Measurements from ENCODE around the gene MYOF. TPM values are rescaled to one million over a fixed set of nuclear protein-coding genes. Genes with fewer than 3 reads are reported as not detected.

Gene MYOF
- total RNA-seq, 4 donors from 2014 or later: 4.1 to 10.3 (median 6.3) TPM

- no peak overlapping the region for H3K4me3 ChIP-seq
- in situ Hi-C loops (cut with MboI; ENCODE audit: low sequenced_read_pairs in 4 of 4): loop anchor here in 1 of 4 donors (25.0 kb wide), 1 partner anchor 302 kb away; no protein-coding TSS in a partner anchor
- H3K4me1 ChIP-seq: no peaks in the 10 kb centered on the region
- H3K27me3 ChIP-seq: no peaks in the 10 kb centered on the region
- no peak overlapping the region for H3K27ac ChIP-seq
- ATAC-seq (no peak), DNase-seq (no peak)
- no peaks in the 10 kb centered on the region for H3K9me3 ChIP-seq
- intact Hi-C loops (cut with DNase I; ENCODE audit: low total_unique reads): no loop called here
- TF ChIP-seq, protein P1, sequence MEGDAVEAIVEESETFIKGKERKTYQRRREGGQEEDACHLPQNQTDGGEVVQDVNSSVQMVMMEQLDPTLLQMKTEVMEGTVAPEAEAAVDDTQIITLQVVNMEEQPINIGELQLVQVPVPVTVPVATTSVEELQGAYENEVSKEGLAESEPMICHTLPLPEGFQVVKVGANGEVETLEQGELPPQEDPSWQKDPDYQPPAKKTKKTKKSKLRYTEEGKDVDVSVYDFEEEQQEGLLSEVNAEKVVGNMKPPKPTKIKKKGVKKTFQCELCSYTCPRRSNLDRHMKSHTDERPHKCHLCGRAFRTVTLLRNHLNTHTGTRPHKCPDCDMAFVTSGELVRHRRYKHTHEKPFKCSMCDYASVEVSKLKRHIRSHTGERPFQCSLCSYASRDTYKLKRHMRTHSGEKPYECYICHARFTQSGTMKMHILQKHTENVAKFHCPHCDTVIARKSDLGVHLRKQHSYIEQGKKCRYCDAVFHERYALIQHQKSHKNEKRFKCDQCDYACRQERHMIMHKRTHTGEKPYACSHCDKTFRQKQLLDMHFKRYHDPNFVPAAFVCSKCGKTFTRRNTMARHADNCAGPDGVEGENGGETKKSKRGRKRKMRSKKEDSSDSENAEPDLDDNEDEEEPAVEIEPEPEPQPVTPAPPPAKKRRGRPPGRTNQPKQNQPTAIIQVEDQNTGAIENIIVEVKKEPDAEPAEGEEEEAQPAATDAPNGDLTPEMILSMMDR (IDR thresholded peaks at IDR 0.05 in 4 of 5, conservative IDR thresholded peaks at IDR 0.05 in 1 of 5): no peak
- TF ChIP-seq POLR2A (IDR thresholded peaks at IDR 0.05): no peak
- no peaks in the 10 kb centered on the region for H3K36me3 ChIP-seq
Measured at GRCh38 chr10:93385345-93385744, 96.8 kb downstream of the MYOF start.

- no peaks in the 10 kb centered on the region for H3K4me1 ChIP-seq
- intact Hi-C loops (cut with DNase I; ENCODE audit: low total_unique reads): no loop called here
- no peaks in the 10 kb centered on the region for H3K9me3 ChIP-seq
- no peak overlapping the region for H3K4me3 ChIP-seq
- DNase-seq (no peak), ATAC-seq (no peak)
- in situ Hi-C loops (cut with MboI; ENCODE audit: low sequenced_read_pairs in 4 of 4): loop anchor here in 2 of 4 donors (5.0 to 25.0 kb wide), 2 partner anchors 98 to 303 kb away; partner anchors contain the start of gene MYOF (in 1 of the 2)
- H3K36me3 ChIP-seq: no peaks in the 10 kb centered on the region
- peak overlapping the region in 3 of 4 donors; percentile 3 to 26 (median 23) for H3K27ac ChIP-seq
- TF ChIP-seq POLR2A (IDR thresholded peaks at IDR 0.05): no peak
- TF ChIP-seq, protein P1 (IDR thresholded peaks at IDR 0.05 in 4 of 5, conservative IDR thresholded peaks at IDR 0.05 in 1 of 5): no peak
- no peaks in the 10 kb centered on the region for H3K27me3 ChIP-seq
Measured at GRCh38 chr10:93384006-93384405, 98.1 kb downstream of the MYOF start.

DNA sequence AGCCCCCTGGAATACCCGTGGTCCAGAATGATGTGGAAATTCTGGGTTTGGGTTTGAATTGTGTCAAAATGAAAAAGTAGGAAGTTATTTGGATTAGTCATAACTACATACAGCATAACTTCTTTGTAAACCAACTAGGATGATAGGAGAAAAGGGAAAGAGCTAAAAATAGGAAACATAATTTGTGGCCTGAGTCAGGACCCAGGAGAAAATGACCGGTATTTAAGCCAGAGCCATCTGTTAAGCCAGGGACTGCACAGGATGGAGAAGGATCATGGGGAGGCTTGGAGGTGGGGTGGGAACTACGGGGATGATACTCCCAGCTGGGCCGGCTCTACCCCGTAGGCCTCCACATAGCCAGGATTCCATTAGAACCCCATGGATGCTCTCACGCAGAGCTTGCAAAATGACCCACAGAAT, 98.6 kb downstream of the MYOF start:
- ATAC-seq (peak; percentile 45 to 47), DNase-seq (no peak)
- no peaks in the 10 kb centered on the region for H3K4me1 ChIP-seq
- no peaks in the 10 kb centered on the region for H3K36me3 ChIP-seq
- in situ Hi-C loops (cut with MboI; ENCODE audit: low sequenced_read_pairs in 4 of 4) (loop anchor here in 2 of 4 donors (5.0 to 25.0 kb wide), 2 partner anchors 99 to 304 kb away; partner anchors contain the start of gene MYOF (in 1 of the 2)), intact Hi-C loops (cut with DNase I; ENCODE audit: low total_unique reads) (no loop called here)
- no peak for TF ChIP-seq POLR2A (IDR thresholded peaks at IDR 0.05)
- TF ChIP-seq, protein P1 (IDR thresholded peaks at IDR 0.05 in 4 of 5, conservative IDR thresholded peaks at IDR 0.05 in 1 of 5): no peak
- H3K9me3 ChIP-seq: no peaks in the 10 kb centered on the region
- no peaks in the 10 kb centered on the region for H3K27me3 ChIP-seq
- H3K4me3 ChIP-seq: no peak overlapping the region
- H3K27ac ChIP-seq: peak overlapping the region in 3 of 4 donors; percentile 19 to 26 (median 23)

DNA sequence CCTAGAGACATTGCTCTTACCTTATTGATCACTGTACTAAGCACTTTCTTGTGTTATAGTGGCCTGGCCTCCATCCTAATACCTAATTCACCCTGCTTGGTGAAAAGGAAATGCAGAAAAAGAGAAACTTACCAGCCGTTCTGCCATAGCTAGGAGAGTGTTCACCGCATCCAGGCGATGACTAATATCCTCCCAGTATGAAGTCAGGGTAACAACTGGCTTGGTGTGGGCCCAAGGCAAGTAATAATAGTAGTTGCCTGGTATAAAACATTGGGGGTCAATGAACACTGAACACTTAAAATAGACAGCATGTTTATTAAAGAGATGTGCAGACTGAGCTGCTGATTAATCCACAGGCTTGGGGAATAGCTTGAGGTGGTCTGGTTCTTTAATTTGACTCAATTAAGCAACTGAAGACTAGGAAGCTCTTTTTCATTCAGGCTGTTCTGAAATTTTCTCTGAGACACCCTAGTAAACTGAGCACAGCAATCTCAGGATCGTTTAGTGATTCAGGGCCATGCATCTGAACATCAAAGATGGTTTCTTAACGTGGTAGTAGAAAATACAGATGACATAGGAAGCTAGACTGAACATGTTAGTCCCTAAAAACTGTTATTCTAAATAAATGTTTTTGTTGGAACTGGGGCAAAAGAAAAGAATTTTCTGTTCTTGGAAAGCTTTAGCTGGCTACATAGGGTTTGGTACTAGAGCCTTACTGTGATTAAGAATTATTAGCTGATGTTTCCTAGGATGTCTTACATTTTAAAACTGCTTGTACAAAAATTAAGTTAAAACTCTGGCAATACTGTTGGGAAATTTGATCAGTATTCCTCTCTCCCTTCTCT, 102.2 kb downstream of the MYOF start:
- TF ChIP-seq, protein P1 (IDR thresholded peaks at IDR 0.05 in 4 of 5, conservative IDR thresholded peaks at IDR 0.05 in 1 of 5): no peak
- no peak for TF ChIP-seq POLR2A (IDR thresholded peaks at IDR 0.05)
- in situ Hi-C loops (cut with MboI; ENCODE audit: low sequenced_read_pairs in 4 of 4) (loop anchor here (5.0 to 25.0 kb wide), 2 partner anchors 102 to 307 kb away; partner anchors contain the start of gene MYOF (in 4 of the 4)), intact Hi-C loops (cut with DNase I; ENCODE audit: low total_unique reads) (loop anchor here (5.0 kb wide), 1 partner anchor 57 kb away; no protein-coding TSS in a partner anchor)
- no peak overlapping the region for H3K4me3 ChIP-seq
- H3K4me1 ChIP-seq: no peaks in the 10 kb centered on the region
- H3K27ac ChIP-seq: no peak overlapping the region
- DNase-seq: no peak
- ATAC-seq: no peak
- no peaks in the 10 kb centered on the region for H3K9me3 ChIP-seq
- no peaks in the 10 kb centered on the region for H3K27me3 ChIP-seq
- no peaks in the 10 kb centered on the region for H3K36me3 ChIP-seq
